Activated B cell treated with CpG ODN at 0.5 μM for 24 hours (primary cell): ENCODE data around the gene RALA. TPM values are rescaled to one million over a fixed set of nuclear protein-coding genes. Genes with fewer than 3 reads are reported as not detected.
A peak's percentile ranks its signal among the peaks of the same experiment; 100 is the strongest.

Source experiments
- ATAC-seq: fragments of 200-7000 bp; cut with Tn5 transposase; one replicate; pipeline ENCODE4 v1.10.0; 2021; ENCODE audit warnings: low read depth, mild to moderate bottlenecking, moderate library complexity
- CTCF ChIA-PET: fragments of 350-600 bp; sonication (Branson Sonifier 250); formaldehyde crosslinking; loops from one replicate; lab custom pipeline; 2021; ENCODE audit warnings: antibody characterized with exemption; lab: Charles Lee
- POLR2A ChIA-PET: fragments of 350-600 bp; sonication (Branson Sonifier 250); formaldehyde crosslinking; loops from one replicate; lab custom pipeline; 2021; ENCODE audit warnings: antibody characterized with exemption; lab: Charles Lee
- DNase-seq: peaks from one replicate; pipeline ENCODE4 v3.0.0; 2022
- H3K27ac Mint-ChIP-seq: one replicate; pipeline ENCODE4 v1.8.0; 2020; ENCODE audit warnings: mixed read lengths
- H3K27me3 Mint-ChIP-seq: one replicate; pipeline ENCODE4 v1.8.0; 2021; ENCODE audit warnings: mixed read lengths
- H3K36me3 Mint-ChIP-seq: one replicate; pipeline ENCODE4 v1.8.0; 2021; ENCODE audit warnings: low read depth, mixed read lengths
- H3K4me1 Mint-ChIP-seq: one replicate; pipeline ENCODE4 v1.8.0; 2021; ENCODE audit warnings: mixed read lengths
- H3K4me3 Mint-ChIP-seq: one replicate; pipeline ENCODE4 v1.8.0; 2020; ENCODE audit warnings: mild to moderate bottlenecking, mixed read lengths
- H3K9me3 Mint-ChIP-seq: one replicate; pipeline ENCODE4 v1.8.0; 2020; ENCODE audit warnings: mixed read lengths
- intact Hi-C: fragments of 100-400 bp; cut with micrococcal nuclease; formaldehyde crosslinking; loops from one replicate; pipeline ENCODE4 v1.15.1; 2024
- total RNA-seq: library from RNA; stranded (reverse); gene quantifications from 2 replicates; pipeline ENCODE4 v1.2.3, GENCODE V29; 2022
- TF ChIP-seq, protein P1 (sequence below): fragments of 200-600 bp; IDR thresholded peaks from one replicate; pipeline ENCODE4 v1.8.0; 2022; ENCODE audit warnings: antibody characterized with exemption, mild to moderate bottlenecking

Gene RALA
- total RNA-seq, 1 donor from 2014 or later, result 37.3 TPM

DNA sequence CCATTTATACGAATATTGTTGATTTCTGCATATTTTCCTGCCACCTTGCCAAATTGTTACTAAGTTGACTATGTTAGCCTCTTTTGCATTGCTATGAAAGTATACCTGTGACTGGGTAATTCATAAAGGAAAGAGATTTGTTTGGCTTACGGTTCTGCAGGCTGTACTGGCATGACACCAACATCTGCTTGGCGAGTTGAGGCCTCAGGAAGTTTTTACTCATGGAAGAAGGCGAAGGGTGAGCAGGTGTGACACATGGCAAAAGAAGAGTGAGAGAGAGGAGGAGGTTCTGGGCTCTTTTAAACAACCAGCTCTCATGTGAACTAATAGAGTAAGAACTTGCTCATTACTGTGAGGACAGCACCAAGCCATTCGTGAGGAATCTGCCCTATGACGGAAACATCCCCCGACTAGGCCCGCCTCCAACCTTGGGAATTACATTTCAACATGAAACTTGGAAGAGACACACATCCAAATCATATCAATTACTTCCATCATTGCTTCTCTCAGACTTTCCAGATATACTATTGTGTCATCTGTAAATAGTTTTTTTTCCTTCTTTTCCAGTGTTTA is 8.4 kb downstream of the RALA start:
- ChIA-PET CTCF (no interaction called here), POLR2A (interaction anchor here (1.2 kb wide), 1 partner anchor 9 kb away, joined by 3 read pairs; the partner anchor contains the start of gene RALA)

DNA sequence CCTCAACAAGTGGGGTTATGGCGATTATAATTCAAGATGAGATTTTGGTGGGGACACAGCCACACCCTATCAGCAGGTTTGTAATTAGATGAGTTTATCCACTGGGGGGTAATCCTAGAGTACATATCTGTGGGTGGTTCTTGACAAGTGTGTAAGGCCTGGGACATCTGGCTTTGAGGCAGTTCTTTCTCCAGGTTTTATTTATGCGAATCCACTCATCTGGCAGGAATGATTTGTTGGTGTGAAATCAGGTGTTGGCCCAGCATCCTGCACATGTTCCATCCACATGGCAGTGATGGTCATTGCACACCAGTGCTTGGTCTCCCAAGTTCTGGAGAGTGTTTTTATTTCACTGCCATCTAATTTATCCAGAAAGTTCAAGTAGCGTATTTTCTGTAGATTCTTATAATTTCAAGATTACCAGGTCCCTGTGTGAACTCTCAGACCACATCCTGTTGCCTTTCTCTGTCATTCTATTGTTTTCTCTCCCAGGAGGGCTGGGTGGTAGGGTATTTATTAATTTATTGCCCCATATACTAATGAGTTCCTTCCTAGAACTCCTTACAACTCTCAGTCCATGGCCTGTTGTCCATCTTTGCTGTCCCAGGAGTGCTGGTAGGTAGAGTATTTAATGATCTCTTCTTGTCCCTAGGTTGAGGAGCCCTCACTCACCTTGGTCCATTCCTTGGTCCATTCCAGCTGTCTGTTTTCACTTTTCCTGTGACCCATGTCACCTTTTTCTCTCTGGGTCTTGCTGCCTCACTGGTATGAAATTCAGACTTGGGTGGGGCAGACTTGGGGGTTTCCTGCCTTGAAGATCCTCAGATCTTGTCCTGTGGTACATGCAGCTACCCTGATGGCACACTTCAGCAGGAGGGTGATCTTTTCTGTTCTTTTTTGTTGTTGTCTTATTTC is 10.4 kb downstream of the RALA start:
- Mint-ChIP-seq H3K4me1 (peaks cover 40% of the 10 kb centered on the region), H3K9me3 (no peaks in the 10 kb centered on the region), H3K4me3 (peak overlapping the region; percentile 17), H3K36me3 (peaks cover 72% of the 10 kb centered on the region), H3K27ac (no peak overlapping the region), H3K27me3 (no peaks in the 10 kb centered on the region)
- CTCF ChIA-PET, result no interaction called here
- DNase-seq (no peak), ATAC-seq (no peak)
- POLR2A ChIA-PET, result interaction anchor here (1.0 kb wide), 1 partner anchor 11 kb away, joined by 3 read pairs; no protein-coding TSS in a partner anchor
- intact Hi-C loops, result loop anchor here (2.0 kb wide), 1 partner anchor 15 kb away; no protein-coding TSS in a partner anchor
- TF ChIP-seq, protein P1, sequence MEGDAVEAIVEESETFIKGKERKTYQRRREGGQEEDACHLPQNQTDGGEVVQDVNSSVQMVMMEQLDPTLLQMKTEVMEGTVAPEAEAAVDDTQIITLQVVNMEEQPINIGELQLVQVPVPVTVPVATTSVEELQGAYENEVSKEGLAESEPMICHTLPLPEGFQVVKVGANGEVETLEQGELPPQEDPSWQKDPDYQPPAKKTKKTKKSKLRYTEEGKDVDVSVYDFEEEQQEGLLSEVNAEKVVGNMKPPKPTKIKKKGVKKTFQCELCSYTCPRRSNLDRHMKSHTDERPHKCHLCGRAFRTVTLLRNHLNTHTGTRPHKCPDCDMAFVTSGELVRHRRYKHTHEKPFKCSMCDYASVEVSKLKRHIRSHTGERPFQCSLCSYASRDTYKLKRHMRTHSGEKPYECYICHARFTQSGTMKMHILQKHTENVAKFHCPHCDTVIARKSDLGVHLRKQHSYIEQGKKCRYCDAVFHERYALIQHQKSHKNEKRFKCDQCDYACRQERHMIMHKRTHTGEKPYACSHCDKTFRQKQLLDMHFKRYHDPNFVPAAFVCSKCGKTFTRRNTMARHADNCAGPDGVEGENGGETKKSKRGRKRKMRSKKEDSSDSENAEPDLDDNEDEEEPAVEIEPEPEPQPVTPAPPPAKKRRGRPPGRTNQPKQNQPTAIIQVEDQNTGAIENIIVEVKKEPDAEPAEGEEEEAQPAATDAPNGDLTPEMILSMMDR, result no peak

More for the DNA sequence above, 8.4 kb downstream of the RALA start:
- Mint-ChIP-seq H3K27ac (no peak overlapping the region), H3K9me3 (no peaks in the 10 kb centered on the region), H3K4me3 (no peak overlapping the region), H3K4me1 (peaks cover 36% of the 10 kb centered on the region), H3K36me3 (peaks cover 64% of the 10 kb centered on the region), H3K27me3 (no peaks in the 10 kb centered on the region)
- ATAC-seq (no peak), DNase-seq (no peak)
- TF ChIP-seq, protein P1, result no peak
- intact Hi-C loops, result no loop called here

DNA sequence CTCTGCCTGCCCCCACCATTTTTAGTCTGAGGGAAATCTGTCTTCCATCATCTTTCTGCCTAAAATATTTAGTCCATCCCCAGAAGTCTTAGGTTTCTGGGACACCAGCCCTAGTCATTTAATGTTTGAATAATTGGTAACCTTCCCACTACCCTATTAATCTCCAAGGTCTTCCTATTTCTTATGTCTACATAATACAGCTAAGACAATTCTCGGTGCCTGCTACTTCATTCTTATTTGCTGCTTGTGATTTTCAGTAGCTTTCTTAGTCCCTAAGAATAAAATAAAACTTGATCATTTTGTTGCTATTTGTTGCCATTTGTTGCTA is 11.1 kb downstream of the RALA start:
- ChIA-PET POLR2A (interaction anchor here (1.0 kb wide), 1 partner anchor 12 kb away, joined by 3 read pairs; no protein-coding TSS in a partner anchor), CTCF (no interaction called here)
- TF ChIP-seq, protein P1, result no peak

DNA sequence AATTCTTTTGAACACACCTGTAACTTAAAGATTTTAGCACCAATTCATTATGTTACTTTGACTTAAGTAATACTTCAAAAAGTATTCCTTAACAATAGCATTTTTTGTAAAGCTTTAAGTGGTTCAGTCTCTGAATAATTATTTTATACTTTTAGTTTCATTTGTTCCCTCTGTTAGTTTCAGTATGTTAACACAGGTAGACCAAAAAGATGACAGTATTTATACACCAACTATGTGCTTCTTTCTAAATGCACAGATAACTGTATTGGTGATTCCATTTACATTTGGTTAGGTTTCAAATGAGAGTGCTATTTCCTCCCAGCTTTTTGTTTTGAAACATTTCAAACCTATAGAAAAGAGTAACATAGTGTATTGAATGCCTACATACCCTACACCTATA is 14.0 kb downstream of the RALA start:
- no peak for ATAC-seq
- no peak for DNase-seq
- Mint-ChIP-seq H3K9me3 (no peaks in the 10 kb centered on the region), H3K27ac (no peak overlapping the region), H3K36me3 (peaks cover 56% of the 10 kb centered on the region), H3K4me1 (peaks cover 58% of the 10 kb centered on the region), H3K27me3 (no peaks in the 10 kb centered on the region), H3K4me3 (no peak overlapping the region)
- intact Hi-C loops, result loop anchor here (5.0 kb wide), 1 partner anchor 35 kb away; no protein-coding TSS in a partner anchor
- ChIA-PET CTCF (no interaction called here), POLR2A (no interaction called here)
- TF ChIP-seq, protein P1, result no peak

More for the DNA sequence above, 11.1 kb downstream of the RALA start:
- ATAC-seq, result no peak
- Mint-ChIP-seq H3K27ac (no peak overlapping the region), H3K36me3 (peaks cover 72% of the 10 kb centered on the region), H3K27me3 (no peaks in the 10 kb centered on the region), H3K4me3 (no peak overlapping the region), H3K9me3 (no peaks in the 10 kb centered on the region), H3K4me1 (peaks cover 40% of the 10 kb centered on the region)
- DNase-seq, result no peak
- intact Hi-C loops, result loop anchor here (2.0 kb wide), 1 partner anchor 14 kb away; no protein-coding TSS in a partner anchor

DNA sequence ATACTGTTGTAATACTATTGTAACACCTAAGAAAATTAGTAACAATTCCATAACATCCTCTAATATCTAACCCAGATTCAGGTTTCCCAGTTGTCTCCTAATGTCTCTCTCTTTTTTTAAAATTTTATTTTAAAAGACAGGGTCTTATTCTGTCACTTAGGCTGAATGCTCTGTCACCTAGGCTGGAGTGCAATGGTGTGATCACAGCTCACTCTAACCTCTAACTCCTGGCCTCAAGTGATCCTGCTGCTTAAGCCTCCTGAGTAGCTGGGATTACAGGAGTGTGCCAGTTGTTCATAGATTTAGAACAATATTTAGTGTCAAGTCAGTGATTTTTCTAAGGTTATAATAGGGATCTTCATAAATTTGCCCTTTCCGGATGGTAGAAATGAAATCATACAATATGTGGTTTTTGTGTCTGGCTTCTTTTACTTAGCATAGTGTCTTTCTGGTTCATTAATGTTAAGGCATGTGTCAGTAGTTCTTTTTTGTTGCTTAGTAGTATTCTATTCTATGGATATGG is 14.7 kb downstream of the RALA start:
- intact Hi-C loops, result loop anchor here (5.0 kb wide), 1 partner anchor 34 kb away; no protein-coding TSS in a partner anchor
- Mint-ChIP-seq H3K27ac (no peak overlapping the region), H3K4me1 (peaks cover 60% of the 10 kb centered on the region), H3K4me3 (no peak overlapping the region), H3K36me3 (peaks cover 53% of the 10 kb centered on the region), H3K27me3 (no peaks in the 10 kb centered on the region), H3K9me3 (no peaks in the 10 kb centered on the region)
- DNase-seq, result no peak
- ChIA-PET CTCF (no interaction called here), POLR2A (no interaction called here)
- TF ChIP-seq, protein P1, result no peak
- ATAC-seq, result no peak
